Cardiac fibroblast (primary cell): Measurements from ENCODE around the gene GSAP.

Experiments
- DNase-seq, 2 donors: peaks; one replicate each; pipeline versions ENCODE4 v3.0.0 to v3.0.0-alpha.2; 2010; ENCODE audit warnings: low read depth in 2 of 2
- H3K4me3 ChIP-seq, 2 donors: replicated peaks in 1 of 2; 1 replicate in 1 of 2; 2 replicates in 1 of 2; pipeline ENCODE4 v1.5.1; 2011; ENCODE audit warnings: low read depth in 2 of 2, low read length in 2 of 2, mild to moderate bottlenecking in 2 of 2, moderate library complexity in 1 of 2
- CTCF ChIP-seq: IDR thresholded peaks from one replicate; pipeline ENCODE4 v1.5.1; 2011; ENCODE audit warnings: low read depth, mild to moderate bottlenecking, low read length, inconsistent platforms

Gene GSAP

DNA sequence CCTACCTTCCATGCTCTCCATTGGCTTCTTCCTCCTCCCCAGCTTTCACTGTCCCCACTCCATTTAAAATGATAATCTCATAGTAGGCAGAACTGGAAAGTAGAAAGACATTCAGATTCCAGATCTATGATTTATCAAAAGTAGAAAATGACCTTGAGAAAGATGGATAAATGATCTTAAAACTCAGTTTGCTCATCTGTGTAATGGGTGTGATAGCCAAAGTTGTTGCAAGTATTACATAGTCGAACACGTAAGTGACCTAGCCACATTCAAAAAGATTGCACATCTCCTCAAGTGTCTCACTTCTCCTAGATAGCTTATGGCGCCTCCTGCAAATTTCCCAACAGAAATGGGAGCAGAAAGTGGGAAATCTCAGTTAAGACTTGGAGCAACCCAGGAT, 126.8 kb downstream of the GSAP start:
- no peak for TF ChIP-seq CTCF
- H3K4me3 ChIP-seq = no peak overlapping the region
- DNase-seq = no peak

DNA sequence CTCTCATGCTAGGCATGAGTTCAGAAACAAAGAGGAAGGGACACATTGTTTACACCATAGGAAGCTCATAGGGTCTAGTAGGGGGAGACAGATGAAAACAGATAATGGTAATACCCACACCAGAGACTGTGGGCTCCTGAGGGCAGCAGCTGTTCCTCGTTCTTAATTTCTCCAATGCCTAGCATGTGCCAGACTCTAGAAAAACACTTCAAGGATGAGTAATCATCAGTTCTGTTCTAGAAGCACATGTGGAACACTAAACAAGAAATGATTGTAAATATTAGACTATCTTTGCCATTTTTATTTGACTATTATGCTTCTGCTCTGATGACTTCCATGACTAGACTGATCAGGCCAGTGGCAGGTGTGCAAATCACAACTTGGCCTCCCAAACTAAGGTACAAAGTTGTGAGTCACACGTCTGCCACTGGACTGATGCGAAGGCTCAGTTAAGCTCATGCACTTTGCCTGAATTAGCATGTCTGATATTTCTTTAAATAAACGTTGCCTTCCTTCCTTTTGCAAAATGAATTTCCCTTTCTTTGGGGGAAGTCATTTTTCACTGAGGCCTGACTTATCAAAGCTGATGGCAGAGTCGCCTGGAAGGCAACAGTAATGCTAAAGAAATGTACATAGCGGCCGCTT, 127.4 kb downstream of the GSAP start:
- DNase-seq = no peak
- TF ChIP-seq CTCF = no peak

GRCh38 chr7:77284616-77285015, 131.5 kb downstream of the GSAP start:
- H3K4me3 ChIP-seq = no peak overlapping the region
- no peak for DNase-seq
- no peak for TF ChIP-seq CTCF

More for the DNA sequence above, 127.4 kb downstream of the GSAP start:
- H3K4me3 ChIP-seq = no peak overlapping the region

GRCh38 chr7:77284005-77284404, 132.1 kb downstream of the GSAP start:
- no peak for TF ChIP-seq CTCF
- no peak for DNase-seq
- no peak overlapping the region for H3K4me3 ChIP-seq

GRCh38 chr7:77282897-77283296, 133.3 kb downstream of the GSAP start:
- no peak for DNase-seq
- H3K4me3 ChIP-seq = no peak overlapping the region
- no peak for TF ChIP-seq CTCF

DNA sequence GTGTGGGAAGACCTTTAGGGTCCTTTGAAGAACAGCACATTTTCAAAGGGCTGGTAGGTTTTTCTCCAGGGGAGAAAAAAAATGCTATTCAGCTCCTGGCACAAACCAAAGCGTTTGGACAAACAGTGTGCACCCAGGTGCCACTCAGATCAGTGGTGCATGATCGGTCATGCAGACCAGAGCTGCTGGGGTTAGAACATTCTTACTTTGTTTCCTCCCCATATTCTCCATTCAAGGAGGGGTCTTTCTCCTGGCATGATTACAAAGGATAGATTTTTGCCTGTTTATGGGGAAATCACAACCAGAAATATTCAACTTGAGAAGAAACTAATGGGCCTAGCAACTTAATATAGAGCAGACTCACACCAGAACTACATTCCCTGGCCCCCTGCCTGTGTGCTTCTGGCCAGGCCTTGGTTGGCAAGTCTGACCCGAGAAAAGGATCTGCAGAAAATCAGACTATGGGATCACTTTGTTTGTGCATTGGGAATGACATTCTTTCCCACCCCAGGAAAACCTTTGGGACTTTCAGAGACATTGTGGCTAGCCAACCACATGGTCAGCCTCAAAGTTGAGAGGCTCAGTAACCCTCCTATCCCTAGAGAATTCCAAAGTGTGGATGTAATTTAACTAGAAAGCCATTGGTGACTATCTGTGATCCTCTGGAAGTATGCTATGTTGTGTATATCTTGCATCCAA, 134.2 kb downstream of the GSAP start:
- DNase-seq = peak in 1 of 2 donors; percentile 21
- no peak overlapping the region for H3K4me3 ChIP-seq
- TF ChIP-seq CTCF = no peak
